GM10248 (cell line): ENCODE data around the gene FLCN.
"Not testable (repeated sequence)": the region's sequence is repeated elsewhere in the genome, so short reads cannot be mapped to it uniquely, and the experiment has no call there.

Source experiments
- CTCF ChIA-PET: fragments of 300-600 bp; sonication (Branson Sonifier 250); formaldehyde crosslinking; extraction: SDS; loops from one replicate; lab custom pipeline; 2021; ENCODE audit warnings: antibody characterized with exemption; lab: Yijun Ruan, JAX
- POLR2A ChIA-PET: fragments of 350-650 bp; sonication (Branson Sonifier 250); formaldehyde crosslinking; extraction: SDS; loops from one replicate; lab custom pipeline; 2020; ENCODE audit warnings: antibody characterized with exemption; lab: Yijun Ruan, JAX
- DNase-seq: peaks from one replicate; pipeline ENCODE4 v3.0.0; 2012; ENCODE audit errors: extremely low spot score
- TF ChIP-seq, protein P1 (sequence below): IDR thresholded peaks from 2 replicates; pipeline ENCODE4 v1.5.1; 2012; ENCODE audit warnings: mild to moderate bottlenecking, low read depth; ENCODE audit errors: extremely low read depth, missing control alignments, control extremely low read depth

The FLCN gene

DNA sequence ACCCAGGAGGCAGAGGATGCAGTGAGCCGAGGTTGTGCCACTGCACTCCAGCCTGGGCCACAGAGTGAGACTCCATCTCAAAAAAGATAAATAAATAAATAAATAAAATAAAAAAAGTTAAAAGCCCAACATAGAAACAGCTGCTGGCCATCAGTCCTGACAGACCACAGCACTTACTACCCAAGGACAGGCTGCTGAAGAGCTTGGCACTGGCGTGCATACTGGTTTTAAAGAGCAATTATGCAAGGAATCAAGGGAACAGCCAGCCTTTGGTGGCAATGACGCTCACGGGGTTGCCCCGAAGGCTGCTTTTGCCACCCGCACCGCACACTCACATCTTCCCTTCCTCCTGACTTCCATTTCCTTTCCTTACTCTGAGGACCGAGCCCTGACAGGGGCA lies 35.1 kb downstream of the FLCN start:
- TF ChIP-seq, protein P1, sequence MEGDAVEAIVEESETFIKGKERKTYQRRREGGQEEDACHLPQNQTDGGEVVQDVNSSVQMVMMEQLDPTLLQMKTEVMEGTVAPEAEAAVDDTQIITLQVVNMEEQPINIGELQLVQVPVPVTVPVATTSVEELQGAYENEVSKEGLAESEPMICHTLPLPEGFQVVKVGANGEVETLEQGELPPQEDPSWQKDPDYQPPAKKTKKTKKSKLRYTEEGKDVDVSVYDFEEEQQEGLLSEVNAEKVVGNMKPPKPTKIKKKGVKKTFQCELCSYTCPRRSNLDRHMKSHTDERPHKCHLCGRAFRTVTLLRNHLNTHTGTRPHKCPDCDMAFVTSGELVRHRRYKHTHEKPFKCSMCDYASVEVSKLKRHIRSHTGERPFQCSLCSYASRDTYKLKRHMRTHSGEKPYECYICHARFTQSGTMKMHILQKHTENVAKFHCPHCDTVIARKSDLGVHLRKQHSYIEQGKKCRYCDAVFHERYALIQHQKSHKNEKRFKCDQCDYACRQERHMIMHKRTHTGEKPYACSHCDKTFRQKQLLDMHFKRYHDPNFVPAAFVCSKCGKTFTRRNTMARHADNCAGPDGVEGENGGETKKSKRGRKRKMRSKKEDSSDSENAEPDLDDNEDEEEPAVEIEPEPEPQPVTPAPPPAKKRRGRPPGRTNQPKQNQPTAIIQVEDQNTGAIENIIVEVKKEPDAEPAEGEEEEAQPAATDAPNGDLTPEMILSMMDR, result no peak
- DNase-seq, result no peak
- ChIA-PET POLR2A (no interaction called here), CTCF (no interaction called here)

DNA sequence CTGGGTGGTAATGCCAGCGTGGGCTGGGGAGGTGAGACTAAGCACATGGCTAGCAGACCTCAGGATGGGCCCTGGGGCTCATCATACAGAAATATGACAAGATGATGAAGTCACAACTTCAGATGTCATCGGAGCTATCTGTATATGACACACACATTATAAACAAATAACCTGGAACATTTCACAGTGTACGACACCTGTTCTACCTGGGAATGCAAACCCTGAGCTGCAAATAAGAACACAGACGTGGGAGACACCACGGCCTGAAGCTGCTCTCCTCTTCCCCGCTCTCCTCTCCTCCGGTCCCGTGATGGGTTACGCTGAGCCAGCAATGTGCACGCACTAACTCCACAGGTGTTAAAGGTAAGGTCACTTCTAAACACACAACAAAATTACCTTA lies 35.7 kb downstream of the FLCN start:
- POLR2A ChIA-PET, result interaction anchor here (0.8 kb wide), 1 partner anchor 12 kb away, joined by 3 read pairs; no protein-coding TSS in a partner anchor
- CTCF ChIA-PET, result interaction anchor here (0.7 to 1.5 kb wide), 3 partner anchors 17 to 26 kb away, joined by 3 to 4 read pairs (median 4); no protein-coding TSS in a partner anchor
- DNase-seq, result no peak
- TF ChIP-seq, protein P1, result no peak

DNA sequence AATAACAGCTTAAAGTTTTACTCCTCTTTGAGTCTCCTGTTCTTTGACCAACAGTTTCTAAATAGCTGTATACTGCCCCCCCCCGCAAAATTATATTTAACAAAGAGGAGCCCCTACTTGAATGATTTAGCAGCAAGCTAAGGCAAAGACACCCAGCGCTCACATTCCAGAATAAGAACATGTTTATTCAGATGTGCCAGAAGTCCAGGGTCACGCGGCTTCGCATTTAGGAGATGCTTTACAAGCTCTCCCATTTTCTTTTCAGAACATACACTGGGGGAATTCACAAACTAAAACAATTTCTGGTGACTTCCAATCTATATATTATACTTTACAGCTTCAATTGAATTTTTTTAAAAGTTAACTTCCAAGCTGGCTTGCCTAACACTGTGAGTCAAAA lies 36.1 kb downstream of the FLCN start:
- ChIA-PET CTCF (interaction anchor here (0.7 to 1.5 kb wide), 3 partner anchors 17 to 25 kb away, joined by 3 to 4 read pairs (median 4); no protein-coding TSS in a partner anchor), POLR2A (interaction anchor here (0.8 kb wide), 1 partner anchor 12 kb away, joined by 3 read pairs; no protein-coding TSS in a partner anchor)
- DNase-seq, result no peak
- TF ChIP-seq, protein P1, result no peak

DNA sequence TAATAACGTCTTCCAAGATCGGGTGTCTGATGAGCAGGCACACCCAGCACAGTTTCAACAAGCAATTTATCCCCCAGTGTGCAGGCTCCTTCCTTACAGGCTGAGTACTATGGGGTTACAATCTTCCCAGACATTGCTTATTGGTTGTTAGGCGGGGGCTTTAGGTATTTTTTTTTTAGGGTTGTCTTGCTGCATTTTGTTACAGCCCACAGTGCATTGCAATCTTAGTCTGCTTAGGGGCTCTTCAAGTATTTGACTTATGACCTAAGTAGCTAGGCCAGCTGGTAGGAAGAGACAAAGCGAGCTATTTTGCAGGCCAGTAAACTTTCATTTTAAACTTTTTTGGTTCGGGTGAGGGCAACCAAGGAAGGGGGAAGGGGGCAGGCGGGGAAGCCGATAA lies 36.7 kb downstream of the FLCN start:
- TF ChIP-seq, protein P1, result no peak
- POLR2A ChIA-PET, result interaction anchor here (0.8 kb wide), 1 partner anchor 11 kb away, joined by 3 read pairs; no protein-coding TSS in a partner anchor
- no peak for DNase-seq
- CTCF ChIA-PET, result interaction anchor here (1.2 to 1.5 kb wide), 2 partner anchors 16 to 25 kb away, joined by 3 to 4 read pairs; no protein-coding TSS in a partner anchor

DNA sequence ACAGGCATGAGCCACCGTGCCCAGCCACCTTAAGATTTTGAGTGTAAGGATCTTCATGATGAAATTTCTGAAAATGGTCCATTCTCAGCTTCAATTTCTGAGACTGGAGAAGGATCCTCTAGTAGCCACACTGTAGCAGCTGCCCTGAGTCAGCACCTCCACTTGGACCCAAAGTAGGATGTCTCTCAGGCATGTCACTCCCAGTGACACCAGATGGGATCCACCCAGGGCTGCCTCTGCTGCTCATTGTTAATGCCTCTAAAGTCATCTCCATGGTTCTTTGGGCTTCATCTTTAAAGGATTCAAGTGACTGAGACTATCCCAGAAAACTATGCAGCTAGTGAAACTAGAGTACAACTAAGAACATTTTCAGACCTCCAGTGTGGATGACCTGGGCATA lies 38.7 kb downstream of the FLCN start:
- POLR2A ChIA-PET, result no interaction called here
- TF ChIP-seq, protein P1, result no peak
- no peak for DNase-seq
- CTCF ChIA-PET, result interaction anchor here (2.0 kb wide), 1 partner anchor 11 kb away, joined by 6 read pairs; no protein-coding TSS in a partner anchor

DNA sequence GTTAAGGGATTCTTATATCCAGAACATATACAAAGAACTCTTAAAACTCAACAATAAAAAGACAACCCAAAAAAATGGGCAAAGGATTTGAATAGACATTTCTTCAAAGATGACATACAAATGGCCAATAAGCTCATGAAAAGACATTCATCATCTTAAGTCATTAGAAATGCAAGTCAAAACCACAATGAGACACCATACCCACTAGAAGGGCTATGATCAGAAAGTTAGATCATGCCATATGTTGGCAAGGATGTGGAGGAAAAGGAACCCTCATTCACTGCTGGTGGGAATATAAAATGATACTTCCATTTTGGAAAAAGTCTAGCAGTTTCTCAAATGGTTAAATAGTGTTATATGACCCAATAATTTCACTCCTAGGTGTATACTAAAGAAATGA lies 40.2 kb downstream of the FLCN start:
- CTCF ChIA-PET, result interaction anchor here (1.2 to 2.0 kb wide), 2 partner anchors 9 kb away, joined by 3 to 6 read pairs; partner anchors contain the start of gene PLD6
- no peak for DNase-seq
- POLR2A ChIA-PET, result no interaction called here

DNA sequence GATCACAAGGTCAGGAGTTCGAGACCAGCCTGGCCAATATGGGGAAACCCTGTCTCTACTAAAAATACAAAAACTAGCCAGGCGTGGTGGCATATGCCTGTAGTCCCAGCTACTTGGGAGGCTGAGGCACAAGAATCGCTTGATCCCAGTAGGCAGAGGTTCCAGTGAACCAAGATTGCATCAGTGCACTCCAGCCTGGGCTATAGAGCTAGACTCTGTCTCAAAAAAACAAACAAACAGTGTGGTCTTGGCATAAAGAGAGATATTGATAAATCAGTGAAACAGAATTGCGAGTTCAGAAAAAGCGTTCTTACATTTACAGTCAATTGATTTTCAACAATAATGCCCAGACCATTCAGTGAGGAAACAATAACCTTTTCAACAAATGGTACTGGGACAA lies 41.5 kb downstream of the FLCN start:
- POLR2A ChIA-PET, result interaction anchor here (0.6 kb wide), 1 partner anchor 127 kb away, joined by 4 read pairs; no protein-coding TSS in a partner anchor
- DNase-seq, CTCF ChIA-PET: not testable (repeated sequence)

More for the DNA sequence above, 40.2 kb downstream of the FLCN start:
- TF ChIP-seq, protein P1, result no peak
